Stimulated activated CD8-positive, alpha-beta memory T cell treated with anti-CD3 and anti-CD28 coated beads, Interleukin-2, amount 100 ng/mL, for 48 hours (primary cell): Measurements from ENCODE around the gene KCNK2.

ENCODE experiments used
- DNase-seq, 2 donors: peaks; one replicate each; pipeline ENCODE4 v3.0.0-alpha.2; 2020; ENCODE audit warnings: low read depth in 2 of 2

Gene KCNK2, protein sequence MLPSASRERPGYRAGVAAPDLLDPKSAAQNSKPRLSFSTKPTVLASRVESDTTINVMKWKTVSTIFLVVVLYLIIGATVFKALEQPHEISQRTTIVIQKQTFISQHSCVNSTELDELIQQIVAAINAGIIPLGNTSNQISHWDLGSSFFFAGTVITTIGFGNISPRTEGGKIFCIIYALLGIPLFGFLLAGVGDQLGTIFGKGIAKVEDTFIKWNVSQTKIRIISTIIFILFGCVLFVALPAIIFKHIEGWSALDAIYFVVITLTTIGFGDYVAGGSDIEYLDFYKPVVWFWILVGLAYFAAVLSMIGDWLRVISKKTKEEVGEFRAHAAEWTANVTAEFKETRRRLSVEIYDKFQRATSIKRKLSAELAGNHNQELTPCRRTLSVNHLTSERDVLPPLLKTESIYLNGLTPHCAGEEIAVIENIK

GRCh38 chr1:215082532-215083382 is at the start of gene KCNK2:
Gene KCNK2, plus strand, starts transcription at chr1:215082737. Its CDS starts 649 bp downstream, at chr1:215083386.
- no peak for DNase-seq

DNA sequence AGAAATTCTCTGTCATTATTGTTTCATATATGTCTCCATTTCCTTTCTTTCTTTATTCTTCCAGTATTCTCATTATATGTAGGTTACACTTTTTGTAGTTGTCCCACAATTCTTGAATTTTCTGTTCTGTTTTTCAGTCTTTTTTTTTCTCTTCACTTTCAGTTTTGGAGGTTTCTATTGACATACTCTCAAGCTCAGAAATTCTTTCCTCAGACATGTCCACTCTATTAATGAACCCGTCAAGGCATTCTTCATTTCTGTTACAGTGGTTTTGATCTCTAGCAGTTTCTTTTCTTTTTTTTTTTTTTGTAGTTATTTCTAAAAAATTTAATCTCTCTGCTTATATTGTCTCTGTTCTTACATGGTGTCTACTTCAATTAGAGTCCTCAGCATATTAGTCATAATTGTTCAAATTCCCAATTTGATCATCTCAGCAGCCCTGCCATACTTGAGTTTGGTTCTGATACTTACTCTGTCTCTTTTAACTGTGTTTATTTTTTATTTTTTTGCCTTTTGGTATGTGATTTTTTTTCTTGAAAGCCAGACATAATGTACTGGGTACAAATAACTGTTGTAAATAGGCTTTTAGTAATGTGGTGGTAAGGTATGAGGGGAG is 49.5 kb upstream of the KCNK2 start:
- no peak for DNase-seq

DNA sequence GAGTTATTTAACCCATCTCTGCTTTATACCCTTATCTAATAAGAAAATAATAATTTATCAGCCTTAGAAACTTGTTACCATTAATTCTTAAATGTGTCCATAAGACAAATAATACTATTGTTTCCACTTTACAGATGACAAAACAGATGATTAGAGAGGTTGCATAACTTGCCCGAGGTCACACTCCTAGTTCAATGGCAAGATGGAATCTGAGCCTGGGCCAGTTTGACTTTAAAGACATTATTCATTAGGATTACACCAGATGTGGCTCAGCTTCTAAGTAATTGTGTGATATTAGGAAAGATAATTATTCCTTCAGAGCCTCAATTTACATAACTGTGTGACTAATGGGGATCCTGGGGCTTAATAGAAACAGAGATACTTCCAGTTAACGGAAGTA is 42.3 kb upstream of the KCNK2 start:
- no peak for DNase-seq

DNA sequence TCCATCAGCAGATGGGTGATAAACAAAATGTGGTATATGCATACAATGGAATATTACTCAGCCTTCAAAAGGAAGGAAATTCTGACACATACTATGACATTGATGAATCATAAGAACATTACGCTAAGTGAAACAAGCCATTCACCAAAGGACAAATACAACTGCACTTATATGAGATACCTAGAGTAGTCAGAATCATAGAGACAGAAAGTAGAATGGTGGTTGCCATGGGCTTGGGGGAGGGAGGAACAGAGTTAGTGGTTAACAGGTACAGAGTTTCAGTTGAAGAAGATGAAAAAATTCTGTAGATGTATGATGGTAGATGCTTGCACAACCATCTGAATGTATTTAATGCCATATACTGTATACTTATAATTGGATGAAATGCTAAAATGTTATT is 39.1 kb upstream of the KCNK2 start:
- no peak for DNase-seq

- DNase-seq: no peak
These were observed 38.4 kb upstream of the KCNK2 start for GRCh38 chr1:215044151-215044550.

GRCh38 chr1:215045698-215046308 is 36.7 kb upstream of the KCNK2 start:
- DNase-seq: no peak

GRCh38 chr1:215052256-215053015 is 30.1 kb upstream of the KCNK2 start:
- DNase-seq: no peak

GRCh38 chr1:215054266-215054665 is 28.3 kb upstream of the KCNK2 start:
- no peak for DNase-seq

DNA sequence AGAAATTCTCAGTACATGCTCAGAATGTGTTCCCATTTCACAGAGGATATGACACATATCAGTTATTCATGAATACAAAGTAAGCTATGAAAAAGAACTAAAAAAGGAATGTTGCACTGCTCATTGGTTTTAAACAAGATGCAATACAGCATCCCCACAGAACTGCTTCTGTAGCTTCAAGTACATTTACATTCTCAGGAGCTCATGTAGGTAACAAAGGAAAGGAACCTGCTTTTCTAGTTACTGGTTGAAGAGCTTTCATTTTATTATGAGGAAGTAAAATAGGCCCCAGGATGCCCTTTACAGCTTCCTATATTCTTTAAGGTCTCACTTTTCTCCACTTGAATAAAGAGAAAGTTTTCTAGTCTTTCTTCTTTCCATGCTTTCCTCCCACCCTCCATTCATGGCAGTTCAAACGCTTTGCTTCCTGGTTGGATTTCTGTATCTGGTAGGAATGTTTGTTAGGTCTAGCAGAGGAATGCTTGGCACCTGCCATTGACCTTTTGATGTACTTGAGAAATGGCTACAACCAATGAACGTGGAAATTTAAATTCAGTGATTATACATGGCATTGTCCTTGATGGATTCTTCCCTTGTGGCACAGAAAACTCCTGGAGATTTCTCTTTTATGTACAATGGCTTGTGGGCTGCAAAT is 27.1 kb upstream of the KCNK2 start:
- no peak for DNase-seq

DNA sequence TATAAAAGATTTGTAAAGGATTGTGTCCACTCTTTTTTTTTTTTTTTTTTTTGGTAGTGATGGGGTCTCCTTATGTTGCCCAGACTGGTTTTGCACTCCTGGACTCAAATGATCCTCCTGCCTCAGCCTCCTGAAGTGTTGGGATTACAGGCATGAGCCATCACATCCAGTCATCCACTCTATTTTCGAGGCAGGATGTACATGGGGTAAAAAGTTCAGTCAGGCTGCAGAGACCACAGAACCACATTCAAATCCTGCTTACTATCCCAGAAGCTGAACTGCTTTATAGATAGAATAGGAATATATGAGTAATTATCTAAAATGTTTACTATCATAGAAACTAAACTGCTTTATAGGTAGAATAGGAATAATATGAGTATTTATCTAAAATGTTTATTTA is 26.0 kb upstream of the KCNK2 start:
- no peak for DNase-seq

- DNase-seq: no peak
These were observed 22.6 kb upstream of the KCNK2 start for GRCh38 chr1:215059947-215060346.

GRCh38 chr1:215064327-215064726 is 18.2 kb upstream of the KCNK2 start:
- DNase-seq: no peak

DNA sequence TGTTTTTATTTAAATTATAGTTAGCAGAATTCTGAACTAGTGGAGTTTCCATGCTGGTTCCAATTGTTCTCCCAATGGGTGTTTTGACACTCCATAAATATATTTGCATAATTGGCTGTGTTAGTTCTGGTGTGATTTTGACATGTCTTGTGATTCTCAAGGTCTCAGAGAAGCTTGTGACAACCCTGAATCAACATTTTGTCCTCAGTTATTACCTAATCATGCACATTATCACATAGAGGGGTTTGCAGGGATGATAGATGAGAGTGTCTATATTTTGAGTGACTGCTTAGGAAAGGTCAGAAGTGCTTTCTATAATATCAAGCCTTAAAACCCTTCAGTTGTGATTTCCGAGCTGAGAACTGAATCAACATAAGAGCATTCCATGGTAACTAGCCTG is 11.5 kb upstream of the KCNK2 start:
- no peak for DNase-seq

GRCh38 chr1:215076322-215076721 is 6.2 kb upstream of the KCNK2 start:
- no peak for DNase-seq

- DNase-seq: no peak
These were observed 3.1 kb upstream of the KCNK2 start for GRCh38 chr1:215079456-215079855.

- no peak for DNase-seq
These were observed 641 bp upstream of the KCNK2 start for GRCh38 chr1:215081661-215082531.

DNA sequence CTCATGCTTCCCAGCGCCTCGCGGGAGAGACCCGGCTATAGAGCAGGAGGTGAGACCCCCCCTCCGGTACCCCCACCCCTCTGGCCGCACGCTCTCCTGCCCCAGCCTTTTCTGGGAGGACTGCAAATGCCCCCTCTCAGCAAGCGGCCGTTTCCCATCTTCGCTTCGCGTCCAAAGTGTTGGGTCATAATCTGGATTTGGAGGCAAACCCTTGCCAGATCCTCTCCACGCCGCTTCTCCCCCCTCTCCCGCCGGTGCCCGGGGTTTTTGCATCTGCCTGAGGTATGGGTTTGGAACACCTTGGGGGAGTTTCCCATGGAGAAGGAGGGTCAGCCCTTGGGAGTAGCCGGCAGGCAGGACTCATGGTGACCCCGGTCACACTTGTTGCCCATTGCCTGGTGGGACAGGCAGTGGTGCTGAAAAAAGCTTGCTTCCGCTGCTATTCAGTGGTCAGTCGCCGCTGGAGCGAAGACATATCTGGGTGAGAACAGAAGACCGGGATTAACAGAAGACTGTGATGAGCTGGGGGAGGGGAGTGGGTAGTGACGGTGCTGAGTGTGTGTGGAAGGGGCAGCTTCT is 935 bp downstream of the KCNK2 start:
- no peak for DNase-seq

DNA sequence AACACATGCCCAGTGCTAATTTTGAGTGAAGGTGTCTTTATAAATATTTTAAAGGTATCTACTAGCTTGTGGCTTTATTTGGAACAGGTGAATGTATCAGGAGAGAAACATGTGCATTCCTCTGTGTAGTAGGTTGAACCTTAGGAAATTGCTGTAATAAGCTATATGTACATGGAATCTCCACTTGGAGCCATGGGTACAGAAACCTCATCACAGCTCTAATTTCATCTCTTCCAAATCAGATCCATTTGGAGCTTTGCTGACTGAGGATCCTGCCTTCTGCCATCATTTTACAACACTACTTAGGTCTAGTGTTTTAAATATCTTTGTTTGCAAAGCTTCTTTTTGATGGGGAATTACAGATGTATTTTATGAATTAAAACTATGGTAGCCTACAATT is 2.1 kb downstream of the KCNK2 start:
- no peak for DNase-seq

- DNase-seq: no peak
These were observed 5.1 kb downstream of the KCNK2 start for GRCh38 chr1:215087603-215088002.
